BE2C (cell line): ENCODE data around the gene TMEM59L.

Source experiments
- DNase-seq: peaks from one replicate; pipeline ENCODE4 v3.0.0-alpha.2; 2020
- H3K27me3 ChIP-seq: fragments of 250-450 bp; sonication (Bioruptor Pico); 2 replicates; pipeline ENCODE4 v1.5.1; 2020; ENCODE audit warnings: mild to moderate bottlenecking
- H3K36me3 ChIP-seq: fragments of 250-450 bp; sonication (Bioruptor Pico); 2 replicates; pipeline ENCODE4 v1.5.1; 2020; ENCODE audit warnings: mild to moderate bottlenecking
- H3K4me1 ChIP-seq: fragments of 250-450 bp; sonication (Bioruptor Pico); 2 replicates; pipeline ENCODE4 v1.5.1; 2020
- H3K4me3 ChIP-seq: 2 replicates; pipeline ENCODE4 v1.5.1; 2011; ENCODE audit warnings: low read depth, low read length
- H3K9me3 ChIP-seq: fragments of 250-450 bp; sonication (Bioruptor Pico); 2 replicates; pipeline ENCODE4 v1.5.1; 2020
- CTCF ChIP-seq: IDR thresholded peaks from 2 replicates; pipeline ENCODE4 v1.5.1; 2012; ENCODE audit warnings: mild to moderate bottlenecking, low read depth, low read length

Gene TMEM59L

GRCh38 chr19:18662972-18663732, 50.5 kb downstream of the TMEM59L start:
- Histone ChIP-seq H3K27me3 (no peaks in the 10 kb centered on the region), H3K9me3 (no peaks in the 10 kb centered on the region), H3K4me1 (peaks cover 12% of the 10 kb centered on the region), H3K4me3 (no peak overlapping the region), H3K36me3 (peaks cover 6% of the 10 kb centered on the region)
- DNase-seq, result no peak
- no peak for TF ChIP-seq CTCF

GRCh38 chr19:18663940-18664530, 51.4 kb downstream of the TMEM59L start:
- Histone ChIP-seq H3K36me3 (peaks cover 15% of the 10 kb centered on the region), H3K4me3 (no peak overlapping the region), H3K27me3 (no peaks in the 10 kb centered on the region), H3K9me3 (no peaks in the 10 kb centered on the region), H3K4me1 (peaks cover 8% of the 10 kb centered on the region)
- DNase-seq, result no peak
- no peak for TF ChIP-seq CTCF

- peaks cover 18% of the 10 kb centered on the region for H3K36me3 ChIP-seq
- H3K9me3 ChIP-seq, result no peaks in the 10 kb centered on the region
- DNase-seq, result no peak
- no peaks in the 10 kb centered on the region for H3K27me3 ChIP-seq
- H3K4me1 ChIP-seq, result peaks cover 13% of the 10 kb centered on the region
- TF ChIP-seq CTCF, result no peak
- no peak overlapping the region for H3K4me3 ChIP-seq
Measured at GRCh38 chr19:18665771-18666202, 53.1 kb downstream of the TMEM59L start.

- no peak overlapping the region for H3K4me3 ChIP-seq
- H3K4me1 ChIP-seq, result peaks cover 16% of the 10 kb centered on the region
- no peak for TF ChIP-seq CTCF
- H3K36me3 ChIP-seq, result peaks cover 18% of the 10 kb centered on the region
- no peak for DNase-seq
- H3K27me3 ChIP-seq, result no peaks in the 10 kb centered on the region
- H3K9me3 ChIP-seq, result no peaks in the 10 kb centered on the region
Measured at GRCh38 chr19:18666317-18666716, 53.6 kb downstream of the TMEM59L start.

- H3K36me3 ChIP-seq, result peaks cover 18% of the 10 kb centered on the region
- H3K4me1 ChIP-seq, result peaks cover 18% of the 10 kb centered on the region
- H3K4me3 ChIP-seq, result no peak overlapping the region
- H3K9me3 ChIP-seq, result no peaks in the 10 kb centered on the region
- TF ChIP-seq CTCF, result no peak
- DNase-seq, result no peak
- no peaks in the 10 kb centered on the region for H3K27me3 ChIP-seq
Measured at GRCh38 chr19:18666784-18667183, 54.1 kb downstream of the TMEM59L start.
